ENCODE measurements around the gene WDPCP. TPM values are rescaled to one million over a fixed set of nuclear protein-coding genes. Genes with fewer than 3 reads are reported as not detected.

The WDPCP gene
- total and polyA plus RNA-seq, 2 of the 13 experiments (the other 11 are each of a cell fraction or from before 2014, with no cell fraction given), result 2.9 to 5.2 TPM

DNA sequence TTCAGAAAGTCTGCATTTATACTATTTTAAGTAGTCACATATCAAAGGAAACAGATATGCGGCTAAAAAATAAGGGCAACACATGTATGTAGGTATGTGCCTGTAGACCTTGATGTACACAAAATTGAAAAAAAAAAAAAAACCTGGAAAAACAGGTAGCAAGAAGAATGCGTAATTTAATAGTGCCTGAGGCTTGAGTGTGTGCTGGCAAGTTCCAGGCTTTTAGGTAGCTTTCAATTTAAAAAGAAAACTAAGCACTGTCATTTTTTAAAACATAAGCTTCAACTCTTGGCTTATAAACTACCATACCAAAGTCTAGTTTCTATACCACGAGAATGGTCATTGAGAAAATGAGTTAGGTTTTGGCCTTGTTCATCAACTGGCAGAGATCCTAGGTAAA lies 465.4 kb downstream of the WDPCP start:
- Histone ChIP-seq H3K27ac (ENCODE audit: extremely low read length, insufficient read depth, low read length) (no peak overlapping the region), H3K4me2 (ENCODE audit: low read depth, low read length) (no peak overlapping the region), H3K9me3 (ENCODE audit: low read length) (no peaks in the 10 kb centered on the region), H3K36me3 (replicated peaks in 1 of 2; ENCODE audit: control insufficient read depth in 1 of 2, insufficient read depth in 2 of 2, low read length in 2 of 2) (no peaks in the 10 kb centered on the region), H3K79me2 (ENCODE audit: insufficient read depth, low read length) (no peaks in the 10 kb centered on the region), H4K20me1 (ENCODE audit: insufficient read depth, low read length) (no peaks in the 10 kb centered on the region), H3K4me3 (replicated peaks in 1 of 3; ENCODE audit: insufficient read depth in 1 of 3, low read depth in 2 of 3, low read length in 3 of 3) (no peak overlapping the region), H3K9ac (ENCODE audit: insufficient read depth, low read depth, low read length) (no peak overlapping the region), H3K4me1 (ENCODE audit: insufficient read depth, low read length) (no peaks in the 10 kb centered on the region), H3K27me3 (ENCODE audit: control insufficient read depth in 1 of 2, insufficient read depth in 2 of 2, low read length in 2 of 2) (no peaks in the 10 kb centered on the region), H2AFZ (ENCODE audit: low read length) (no peak overlapping the region)
- 91% methylated on average over 3 of the region's 3 CpGs for WGBS (ENCODE audit: low lambda C conversion rate)
- FAIRE-seq (no peak), ATAC-seq (no peak), DNase-seq (ENCODE audit: low spot score) (no peak)
- POLR2A ChIA-PET, result no interaction called here
- intact Hi-C loops (cut with micrococcal nuclease; ENCODE audit: unreplicated experiment), result no loop called here
- TF ChIP-seq RFXANK (CRISPR knock-in tag; IDR thresholded peaks at IDR 0.05), result no peak
- TF ChIP-seq, protein P1, sequence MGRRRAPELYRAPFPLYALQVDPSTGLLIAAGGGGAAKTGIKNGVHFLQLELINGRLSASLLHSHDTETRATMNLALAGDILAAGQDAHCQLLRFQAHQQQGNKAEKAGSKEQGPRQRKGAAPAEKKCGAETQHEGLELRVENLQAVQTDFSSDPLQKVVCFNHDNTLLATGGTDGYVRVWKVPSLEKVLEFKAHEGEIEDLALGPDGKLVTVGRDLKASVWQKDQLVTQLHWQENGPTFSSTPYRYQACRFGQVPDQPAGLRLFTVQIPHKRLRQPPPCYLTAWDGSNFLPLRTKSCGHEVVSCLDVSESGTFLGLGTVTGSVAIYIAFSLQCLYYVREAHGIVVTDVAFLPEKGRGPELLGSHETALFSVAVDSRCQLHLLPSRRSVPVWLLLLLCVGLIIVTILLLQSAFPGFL (CRISPR knock-in tag; IDR thresholded peaks at IDR 0.05), result no peak
- no peak for TF ChIP-seq IRX3 (CRISPR knock-in tag; IDR thresholded peaks at IDR 0.05; ENCODE audit: borderline replicate concordance, low read depth)
- no peak for TF ChIP-seq RAD21 (CRISPR knock-in tag; IDR thresholded peaks at IDR 0.05)
- no peak for TF ChIP-seq JARID2 (CRISPR knock-in tag; IDR thresholded peaks at IDR 0.05; ENCODE audit: insufficient replicate concordance)
- no peak for TF ChIP-seq YEATS4 (CRISPR knock-in tag; IDR thresholded peaks at IDR 0.05; ENCODE audit: borderline replicate concordance)
- TF ChIP-seq ZNF746 (CRISPR knock-in tag; IDR thresholded peaks at IDR 0.05), result no peak
- TF ChIP-seq JDP2 (CRISPR knock-in tag; IDR thresholded peaks at IDR 0.05; ENCODE audit: borderline replicate concordance), result no peak
- TF ChIP-seq MTA1 (CRISPR knock-in tag; IDR thresholded peaks at IDR 0.05; ENCODE audit: borderline replicate concordance), result no peak
- TF ChIP-seq TBL1XR1 (IDR thresholded peaks at IDR 0.05; ENCODE audit: borderline replicate concordance, low read length, partially characterized antibody), result no peak
- no peak for TF ChIP-seq ZNF160 (CRISPR knock-in tag; IDR thresholded peaks at IDR 0.05)
- TF ChIP-seq, protein P2, sequence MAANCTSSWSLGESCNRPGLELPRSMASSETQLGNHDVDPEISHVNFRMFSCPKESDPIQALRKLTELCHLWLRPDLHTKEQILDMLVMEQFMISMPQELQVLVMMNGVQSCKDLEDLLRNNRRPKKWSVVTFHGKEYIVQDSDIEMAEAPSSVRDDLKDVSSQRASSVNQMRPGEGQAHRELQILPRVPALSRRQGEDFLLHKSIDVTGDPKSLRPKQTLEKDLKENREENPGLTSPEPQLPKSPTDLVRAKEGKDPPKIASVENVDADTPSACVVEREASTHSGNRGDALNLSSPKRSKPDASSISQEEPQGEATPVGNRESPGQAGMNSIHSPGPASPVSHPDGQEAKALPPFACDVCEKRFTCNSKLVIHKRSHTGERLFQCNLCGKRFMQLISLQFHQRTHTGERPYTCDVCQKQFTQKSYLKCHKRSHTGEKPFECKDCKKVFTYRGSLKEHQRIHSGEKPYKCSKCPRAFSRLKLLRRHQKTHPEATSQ (CRISPR knock-in tag; IDR thresholded peaks at IDR 0.05; ENCODE audit: borderline replicate concordance), result no peak
- TF ChIP-seq, protein P3, sequence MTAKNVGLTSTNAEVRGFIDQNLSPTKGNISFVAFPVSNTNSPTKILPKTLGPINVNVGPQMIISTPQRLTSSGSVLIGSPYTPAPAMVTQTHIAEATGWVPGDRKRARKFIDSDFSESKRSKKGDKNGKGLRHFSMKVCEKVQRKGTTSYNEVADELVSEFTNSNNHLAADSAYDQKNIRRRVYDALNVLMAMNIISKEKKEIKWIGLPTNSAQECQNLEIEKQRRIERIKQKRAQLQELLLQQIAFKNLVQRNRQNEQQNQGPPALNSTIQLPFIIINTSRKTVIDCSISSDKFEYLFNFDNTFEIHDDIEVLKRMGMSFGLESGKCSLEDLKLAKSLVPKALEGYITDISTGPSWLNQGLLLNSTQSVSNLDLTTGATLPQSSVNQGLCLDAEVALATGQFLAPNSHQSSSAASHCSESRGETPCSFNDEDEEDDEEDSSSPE (CRISPR knock-in tag; IDR thresholded peaks at IDR 0.05), result no peak
- no peak for TF ChIP-seq NCOA1 (CRISPR knock-in tag; IDR thresholded peaks at IDR 0.05)
- TF ChIP-seq, protein P4, sequence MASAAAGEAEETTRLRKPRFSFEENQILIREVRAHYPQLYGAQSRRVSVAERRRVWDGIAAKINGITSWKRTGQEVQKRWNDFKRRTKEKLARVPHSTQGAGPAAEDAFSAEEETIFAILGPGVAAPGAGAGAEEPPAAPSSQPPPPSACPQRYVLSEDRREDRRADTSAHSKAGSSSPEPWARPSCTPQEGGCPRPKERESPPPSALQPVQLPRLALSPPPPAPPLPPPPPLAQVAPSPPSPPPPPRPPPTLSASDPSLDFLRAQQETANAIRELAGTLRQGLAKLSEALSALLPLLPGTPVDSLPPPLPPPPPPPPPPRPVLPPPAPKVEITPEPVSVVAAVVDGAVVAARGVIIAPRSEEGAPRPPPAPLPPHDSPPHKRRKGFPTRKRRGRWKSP (CRISPR knock-in tag; IDR thresholded peaks at IDR 0.05), result no peak
- no peak for TF ChIP-seq RBM22 (optimal IDR thresholded peaks at IDR 0.05; ENCODE audit: low read length)
- TF ChIP-seq ZNF878 (CRISPR knock-in tag; IDR thresholded peaks at IDR 0.05), result no peak
- TF ChIP-seq, protein P5, sequence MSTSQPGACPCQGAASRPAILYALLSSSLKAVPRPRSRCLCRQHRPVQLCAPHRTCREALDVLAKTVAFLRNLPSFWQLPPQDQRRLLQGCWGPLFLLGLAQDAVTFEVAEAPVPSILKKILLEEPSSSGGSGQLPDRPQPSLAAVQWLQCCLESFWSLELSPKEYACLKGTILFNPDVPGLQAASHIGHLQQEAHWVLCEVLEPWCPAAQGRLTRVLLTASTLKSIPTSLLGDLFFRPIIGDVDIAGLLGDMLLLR (CRISPR knock-in tag; IDR thresholded peaks at IDR 0.05), result no peak
- no TSS peak for BruUV-seq (replicated peaks)
- in situ Hi-C loops (cut with HindIII; ENCODE audit: extremely low pct_ligation_motif_present, low pct_unique_long_range_greater_than_20kb), result no loop called here
- CTCF ChIA-PET (ENCODE audit: low intra/inter-chr PET ratio, low total read pairs), result no interaction called here

Measured in HepG2 (cell line).